ENCODE data around the gene TAF1B. TPM values are rescaled to one million over a fixed set of nuclear protein-coding genes. Genes with fewer than 3 reads are reported as not detected.

Gene TAF1B
- total RNA-seq, 2 donors from 2014 or later, result 15.3 to 19.9 TPM

DNA sequence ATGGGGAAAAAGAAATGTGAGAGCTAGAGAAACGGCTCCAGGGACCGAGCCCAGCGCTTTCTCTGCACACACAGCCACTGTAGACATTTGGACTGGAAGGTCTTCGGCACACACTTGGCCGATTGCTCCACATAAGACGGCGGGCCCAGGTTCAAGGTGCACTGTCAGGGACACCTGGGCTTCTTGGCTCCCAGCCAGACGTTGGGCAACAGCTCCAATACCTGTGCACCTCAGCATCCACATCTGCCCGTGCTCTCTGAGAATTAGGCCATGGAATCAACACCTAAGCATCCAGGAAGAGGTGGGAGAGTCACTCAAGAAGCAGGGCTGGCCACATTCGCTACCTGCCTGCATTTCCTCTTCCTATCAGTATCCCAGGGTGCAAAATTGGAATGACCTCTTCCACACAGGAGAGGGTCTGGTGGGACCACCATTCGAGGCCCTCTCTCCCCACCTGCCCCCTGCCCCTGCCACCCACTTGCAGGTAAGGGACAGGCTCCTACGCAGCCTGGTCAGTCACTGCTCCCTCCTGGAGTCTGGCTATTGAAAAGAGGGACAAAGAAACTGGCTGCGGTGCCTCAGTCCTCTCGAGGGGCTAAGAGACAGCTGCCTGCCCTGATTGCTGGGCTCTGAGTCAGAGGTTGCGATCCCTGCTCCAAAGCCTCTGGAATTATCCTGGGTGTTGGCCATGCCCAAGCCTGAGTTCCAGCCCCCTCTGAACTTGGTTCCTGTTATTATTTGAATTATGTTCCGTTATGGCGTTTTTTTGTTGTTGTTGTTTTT is 40.1 kb upstream of the TAF1B start:
- ATAC-seq (no peak), DNase-seq (no peak)
- Mint-ChIP-seq H3K27me3 (no peaks in the 10 kb centered on the region), H3K4me1 (peaks cover 35% of the 10 kb centered on the region), H3K36me3 (ENCODE audit: low read depth) (no peaks in the 10 kb centered on the region), H3K4me3 (no peak overlapping the region), H3K27ac (peak overlapping the region; percentile 98)
- H3K9me3 ChIP-seq (ENCODE audit: control insufficient read depth, low read length, poor library complexity, severe bottlenecking), result no peaks in the 10 kb centered on the region

DNA sequence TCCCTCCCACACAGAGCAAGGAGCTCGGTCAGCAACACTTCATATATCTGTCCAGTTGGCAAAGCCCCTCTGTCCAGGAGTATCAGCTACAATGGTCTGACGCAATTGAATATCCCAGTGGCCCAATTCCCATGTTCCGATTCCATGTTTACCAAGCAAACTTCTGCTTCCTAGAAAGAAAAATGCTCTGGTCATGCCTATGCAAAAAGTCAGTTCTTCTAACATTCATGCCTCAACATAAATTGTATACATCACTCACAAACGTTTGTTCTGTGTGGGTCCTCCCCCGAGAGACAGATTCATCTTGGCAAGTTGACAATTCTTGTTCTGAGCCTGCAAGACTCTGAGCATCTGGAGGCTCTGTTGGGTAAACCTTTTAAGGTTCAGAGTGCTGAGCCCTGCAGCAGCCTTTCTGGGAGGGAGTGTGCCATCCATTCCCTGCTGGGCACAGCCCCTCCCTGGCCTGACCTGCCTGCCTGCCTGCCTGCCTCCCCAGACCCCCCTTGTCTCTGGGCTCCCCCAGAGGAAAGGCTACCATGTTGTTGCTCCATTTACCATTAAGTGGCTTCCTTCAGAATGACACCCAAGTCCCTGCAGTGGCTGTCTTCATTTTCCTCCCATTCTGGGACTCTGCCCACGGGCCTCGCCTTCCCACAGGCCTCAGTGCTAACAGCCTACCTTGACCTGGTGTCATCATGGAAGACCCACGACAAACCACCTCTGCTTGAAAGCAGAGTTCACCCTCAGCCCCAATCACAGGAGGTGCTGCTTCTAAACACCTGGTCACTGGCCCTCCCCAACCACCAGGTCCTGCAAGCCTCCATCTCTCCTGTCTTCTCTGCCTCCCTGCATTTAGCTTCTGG is 37.6 kb upstream of the TAF1B start:
- H3K27ac Mint-ChIP-seq, result no peak overlapping the region
- H3K9me3 ChIP-seq (ENCODE audit: control insufficient read depth, low read length, poor library complexity, severe bottlenecking), result no peaks in the 10 kb centered on the region
- no peaks in the 10 kb centered on the region for H3K27me3 Mint-ChIP-seq
- no peak for DNase-seq
- H3K4me1 Mint-ChIP-seq, result peaks cover 15% of the 10 kb centered on the region
- H3K36me3 Mint-ChIP-seq (ENCODE audit: low read depth), result no peaks in the 10 kb centered on the region
- no peak overlapping the region for H3K4me3 Mint-ChIP-seq
- ATAC-seq, result no peak

DNA sequence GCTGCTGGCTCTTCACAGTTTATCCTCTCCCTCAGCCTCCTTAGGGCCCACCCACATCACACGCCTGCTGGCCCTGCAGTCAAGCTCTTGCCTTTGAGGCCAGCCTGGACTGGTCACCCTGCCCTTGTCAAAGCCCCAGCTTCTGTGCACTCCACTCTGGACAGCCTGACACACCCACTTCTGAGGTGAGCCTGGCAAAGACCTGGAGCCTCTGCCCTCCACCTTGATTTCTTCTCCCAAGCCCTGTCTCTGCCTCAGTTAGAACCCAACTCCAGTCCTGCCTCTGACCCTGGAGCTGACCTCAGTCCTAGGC is 37.0 kb upstream of the TAF1B start:
- H3K4me3 Mint-ChIP-seq, result no peak overlapping the region
- DNase-seq, result no peak
- no peaks in the 10 kb centered on the region for H3K36me3 Mint-ChIP-seq (ENCODE audit: low read depth)
- H3K4me1 Mint-ChIP-seq, result peaks cover 10% of the 10 kb centered on the region
- no peaks in the 10 kb centered on the region for H3K27me3 Mint-ChIP-seq
- H3K27ac Mint-ChIP-seq, result no peak overlapping the region
- H3K9me3 ChIP-seq (ENCODE audit: control insufficient read depth, low read length, poor library complexity, severe bottlenecking), result no peaks in the 10 kb centered on the region
- ATAC-seq, result no peak

DNA sequence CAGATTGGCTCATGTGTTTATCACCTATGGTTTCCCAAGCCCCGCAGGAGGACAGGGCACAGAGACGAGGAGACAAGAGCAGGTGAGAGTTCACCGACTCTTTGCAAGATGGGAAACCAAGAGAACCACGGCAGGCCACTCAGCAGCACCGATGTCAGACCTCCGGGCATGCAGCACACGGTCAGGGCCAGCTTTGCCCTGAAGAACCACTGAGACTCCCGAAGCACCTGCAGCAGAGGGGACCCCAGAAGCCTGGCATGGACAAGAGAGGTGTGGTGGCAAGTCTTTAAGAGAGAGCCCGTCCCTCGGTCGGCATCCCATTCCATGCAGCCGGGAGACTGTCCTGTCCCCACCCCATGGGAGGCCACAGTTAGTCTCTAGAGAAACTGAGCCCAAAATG is 36.6 kb upstream of the TAF1B start:
- DNase-seq, result no peak
- no peaks in the 10 kb centered on the region for H3K36me3 Mint-ChIP-seq (ENCODE audit: low read depth)
- H3K9me3 ChIP-seq (ENCODE audit: control insufficient read depth, low read length, poor library complexity, severe bottlenecking), result no peaks in the 10 kb centered on the region
- no peaks in the 10 kb centered on the region for H3K27me3 Mint-ChIP-seq
- H3K27ac Mint-ChIP-seq, result no peak overlapping the region
- H3K4me1 Mint-ChIP-seq, result peaks cover 6% of the 10 kb centered on the region
- no peak for ATAC-seq
- H3K4me3 Mint-ChIP-seq, result no peak overlapping the region

DNA sequence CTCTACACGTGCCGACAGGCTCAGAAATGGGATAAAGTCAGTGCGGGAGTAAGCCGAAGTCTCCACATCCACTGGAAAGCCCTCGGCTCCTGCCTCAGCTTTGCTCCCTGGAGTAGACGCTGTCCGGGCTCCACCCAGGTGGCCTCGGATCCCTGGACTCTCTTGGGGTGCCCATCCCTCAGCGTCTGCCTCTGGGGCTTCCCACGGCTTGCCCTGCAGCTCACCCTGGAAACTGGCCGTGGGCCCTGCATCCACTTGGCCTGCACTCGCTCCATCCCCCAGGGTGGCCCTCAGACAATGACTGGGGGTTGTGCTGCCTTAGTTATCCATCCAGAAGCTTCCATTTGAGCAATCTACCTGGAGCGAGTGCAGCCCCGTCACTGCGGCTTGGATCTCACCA is 36.2 kb upstream of the TAF1B start:
- ATAC-seq (no peak), DNase-seq (no peak)
- no peak overlapping the region for H3K4me3 Mint-ChIP-seq
- peaks cover 6% of the 10 kb centered on the region for H3K4me1 Mint-ChIP-seq
- H3K9me3 ChIP-seq (ENCODE audit: control insufficient read depth, low read length, poor library complexity, severe bottlenecking), result no peaks in the 10 kb centered on the region
- H3K36me3 Mint-ChIP-seq (ENCODE audit: low read depth), result no peaks in the 10 kb centered on the region
- no peak overlapping the region for H3K27ac Mint-ChIP-seq
- no peaks in the 10 kb centered on the region for H3K27me3 Mint-ChIP-seq

DNA sequence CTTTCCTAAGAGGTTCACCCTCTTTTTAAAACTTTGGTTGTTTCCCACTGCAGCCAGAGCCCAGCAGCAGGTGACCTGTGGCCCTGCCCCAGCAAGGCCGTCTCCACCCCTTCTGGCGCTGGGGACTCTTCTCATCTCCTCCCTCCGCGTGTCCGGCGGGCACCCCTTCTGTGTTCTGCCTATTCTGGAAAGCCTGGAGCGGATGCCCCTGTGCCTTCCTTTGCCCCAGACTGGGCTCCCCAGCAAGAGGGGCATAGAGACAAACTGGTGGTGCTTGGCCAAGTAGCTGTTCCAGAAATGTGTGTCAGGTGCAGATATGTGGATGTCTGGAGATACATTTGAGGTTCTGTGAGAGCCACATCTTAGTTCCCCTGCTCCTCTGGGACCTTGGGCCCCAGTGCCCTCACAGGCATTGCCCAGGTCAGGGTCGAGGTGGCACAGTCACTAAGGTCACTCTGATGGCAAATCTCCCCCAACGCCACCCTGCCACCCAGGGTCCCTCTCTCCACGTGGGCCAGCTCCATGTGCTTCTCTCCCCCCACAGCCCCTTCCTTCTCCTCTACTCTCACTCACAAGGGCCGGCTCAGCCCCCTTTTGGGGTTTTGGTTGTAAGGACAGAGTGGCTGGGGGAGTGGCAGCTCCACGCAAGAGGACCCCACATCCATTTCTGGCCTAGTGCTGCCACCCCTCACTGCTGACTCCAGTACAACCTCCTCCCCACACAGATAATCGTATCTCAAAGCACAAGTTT is 35.5 kb upstream of the TAF1B start:
- H3K27me3 Mint-ChIP-seq, result no peaks in the 10 kb centered on the region
- H3K27ac Mint-ChIP-seq, result peak overlapping the region; percentile 16
- no peak for ATAC-seq
- H3K4me1 Mint-ChIP-seq, result peaks cover 6% of the 10 kb centered on the region
- H3K9me3 ChIP-seq (ENCODE audit: control insufficient read depth, low read length, poor library complexity, severe bottlenecking), result no peaks in the 10 kb centered on the region
- no peaks in the 10 kb centered on the region for H3K36me3 Mint-ChIP-seq (ENCODE audit: low read depth)
- DNase-seq, result no peak
- no peak overlapping the region for H3K4me3 Mint-ChIP-seq

DNA sequence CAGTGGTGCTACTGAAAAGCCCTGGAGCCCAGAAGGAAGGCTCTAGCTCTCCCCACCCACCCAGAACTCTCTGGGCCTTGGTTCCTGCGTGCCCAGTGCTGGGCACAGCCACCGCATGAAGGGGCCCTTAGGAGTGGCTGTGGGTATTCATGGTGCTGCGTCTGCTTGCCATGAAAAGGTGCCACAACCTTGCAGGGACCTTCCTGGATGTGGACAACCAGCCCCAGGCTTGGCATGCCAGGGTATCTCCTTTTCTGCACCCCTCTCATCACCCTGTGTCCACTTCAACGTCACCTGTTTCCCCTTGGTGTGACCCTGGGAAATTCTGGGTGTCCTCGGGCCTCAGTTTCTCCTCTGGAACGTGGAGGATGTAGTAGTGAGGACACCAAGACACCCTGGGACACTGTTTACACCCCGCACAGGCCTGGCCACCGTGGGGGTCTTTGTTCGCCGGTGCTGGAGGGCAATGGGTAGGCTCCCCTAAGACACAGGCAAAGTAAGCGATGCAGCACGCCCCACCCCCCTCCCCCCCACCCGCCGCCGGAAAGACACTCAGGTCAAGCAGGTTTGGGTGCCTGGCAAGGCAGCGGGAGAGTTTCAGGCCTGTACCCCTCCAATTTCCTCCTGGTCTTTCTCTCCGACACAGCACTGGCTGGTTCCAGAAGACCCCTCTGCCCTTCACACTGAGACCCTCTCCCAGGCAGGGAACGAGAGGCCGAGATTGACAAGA is 34.8 kb upstream of the TAF1B start:
- Mint-ChIP-seq H3K27ac (peak overlapping the region; percentile 16), H3K4me1 (peaks cover 9% of the 10 kb centered on the region), H3K36me3 (ENCODE audit: low read depth) (no peaks in the 10 kb centered on the region), H3K4me3 (no peak overlapping the region), H3K27me3 (peaks cover under 1% of the 10 kb centered on the region)
- no peaks in the 10 kb centered on the region for H3K9me3 ChIP-seq (ENCODE audit: control insufficient read depth, low read length, poor library complexity, severe bottlenecking)
- DNase-seq (no peak), ATAC-seq (no peak)

DNA sequence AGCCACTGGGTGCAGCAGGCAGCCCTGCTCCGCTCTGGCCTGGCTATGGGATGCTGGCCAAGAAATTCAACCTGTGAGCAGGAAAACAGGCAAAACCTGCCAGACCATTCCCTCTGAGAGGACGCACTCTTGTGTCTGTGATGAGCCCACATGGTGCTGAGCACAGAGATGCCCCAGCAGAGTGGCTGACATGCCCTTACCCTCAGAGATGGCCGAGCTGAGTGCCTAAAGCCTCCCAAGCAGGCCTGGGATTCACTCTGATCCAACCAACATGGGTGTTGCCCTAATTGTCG is 34.3 kb upstream of the TAF1B start:
- Mint-ChIP-seq H3K27me3 (peaks cover 6% of the 10 kb centered on the region), H3K27ac (no peak overlapping the region), H3K36me3 (ENCODE audit: low read depth) (no peaks in the 10 kb centered on the region), H3K4me1 (peaks cover 11% of the 10 kb centered on the region), H3K4me3 (no peak overlapping the region)
- H3K9me3 ChIP-seq (ENCODE audit: control insufficient read depth, low read length, poor library complexity, severe bottlenecking), result no peaks in the 10 kb centered on the region
- DNase-seq (no peak), ATAC-seq (no peak)

DNA sequence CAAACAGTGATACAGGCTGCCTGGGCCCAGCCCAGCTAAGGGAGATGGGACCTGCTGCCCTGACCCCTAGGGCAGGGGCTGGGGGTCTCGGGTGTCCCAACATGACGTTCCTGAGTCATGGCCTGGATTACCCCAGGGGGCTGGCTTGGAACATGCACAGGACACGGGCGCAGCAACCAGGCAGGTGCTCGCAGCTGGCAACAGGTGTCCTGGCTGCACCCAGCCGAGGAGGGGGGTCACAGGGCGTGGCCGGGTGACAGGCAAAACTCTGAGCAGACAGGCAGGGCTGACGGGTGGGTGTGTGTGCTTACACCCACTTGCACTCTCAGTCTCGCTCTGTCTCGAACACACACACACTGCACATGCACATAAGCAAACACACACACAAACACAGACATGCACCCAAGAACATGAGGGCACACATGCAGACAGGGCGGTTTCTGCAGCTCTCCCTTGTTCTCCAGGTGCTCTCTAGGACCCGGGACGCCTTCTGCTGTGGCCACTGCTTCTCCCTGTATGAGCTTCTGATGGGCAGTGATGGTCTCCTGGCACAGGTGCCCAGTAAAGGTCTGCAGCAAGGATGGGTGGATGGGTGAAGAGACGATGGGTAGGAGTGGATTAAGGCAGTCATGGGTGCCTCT is 33.7 kb upstream of the TAF1B start:
- DNase-seq, result no peak
- no peak for ATAC-seq
- Mint-ChIP-seq H3K36me3 (ENCODE audit: low read depth) (no peaks in the 10 kb centered on the region), H3K4me3 (no peak overlapping the region), H3K27me3 (peaks cover 6% of the 10 kb centered on the region), H3K4me1 (peaks cover 13% of the 10 kb centered on the region), H3K27ac (no peak overlapping the region)
- H3K9me3 ChIP-seq (ENCODE audit: control insufficient read depth, low read length, poor library complexity, severe bottlenecking), result no peaks in the 10 kb centered on the region

DNA sequence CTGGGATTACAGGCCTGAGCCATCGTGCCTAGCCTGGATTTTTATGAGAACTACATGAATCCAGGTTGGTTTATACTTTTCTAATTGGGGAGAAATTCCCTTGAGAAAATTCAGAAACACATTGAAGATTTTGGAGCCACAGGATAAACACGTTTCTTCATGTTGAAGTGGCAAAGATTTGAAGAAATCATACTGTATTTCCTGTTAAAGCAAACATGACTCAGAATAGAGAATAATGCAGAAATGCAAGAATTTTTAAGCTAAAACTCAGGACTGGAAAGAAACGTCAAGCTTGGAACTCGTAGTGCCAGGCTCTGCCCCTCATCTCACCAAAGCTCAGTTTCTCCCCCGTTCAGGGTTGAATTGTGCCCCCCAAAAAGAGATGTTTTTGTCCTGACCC is 32.1 kb upstream of the TAF1B start:
- peaks cover 21% of the 10 kb centered on the region for H3K4me1 Mint-ChIP-seq
- no peak for DNase-seq
- H3K9me3 ChIP-seq (ENCODE audit: control insufficient read depth, low read length, poor library complexity, severe bottlenecking), result no peaks in the 10 kb centered on the region
- no peaks in the 10 kb centered on the region for H3K36me3 Mint-ChIP-seq (ENCODE audit: low read depth)
- ATAC-seq, result no peak
- no peak overlapping the region for H3K4me3 Mint-ChIP-seq
- H3K27ac Mint-ChIP-seq, result no peak overlapping the region
- peaks cover 6% of the 10 kb centered on the region for H3K27me3 Mint-ChIP-seq

DNA sequence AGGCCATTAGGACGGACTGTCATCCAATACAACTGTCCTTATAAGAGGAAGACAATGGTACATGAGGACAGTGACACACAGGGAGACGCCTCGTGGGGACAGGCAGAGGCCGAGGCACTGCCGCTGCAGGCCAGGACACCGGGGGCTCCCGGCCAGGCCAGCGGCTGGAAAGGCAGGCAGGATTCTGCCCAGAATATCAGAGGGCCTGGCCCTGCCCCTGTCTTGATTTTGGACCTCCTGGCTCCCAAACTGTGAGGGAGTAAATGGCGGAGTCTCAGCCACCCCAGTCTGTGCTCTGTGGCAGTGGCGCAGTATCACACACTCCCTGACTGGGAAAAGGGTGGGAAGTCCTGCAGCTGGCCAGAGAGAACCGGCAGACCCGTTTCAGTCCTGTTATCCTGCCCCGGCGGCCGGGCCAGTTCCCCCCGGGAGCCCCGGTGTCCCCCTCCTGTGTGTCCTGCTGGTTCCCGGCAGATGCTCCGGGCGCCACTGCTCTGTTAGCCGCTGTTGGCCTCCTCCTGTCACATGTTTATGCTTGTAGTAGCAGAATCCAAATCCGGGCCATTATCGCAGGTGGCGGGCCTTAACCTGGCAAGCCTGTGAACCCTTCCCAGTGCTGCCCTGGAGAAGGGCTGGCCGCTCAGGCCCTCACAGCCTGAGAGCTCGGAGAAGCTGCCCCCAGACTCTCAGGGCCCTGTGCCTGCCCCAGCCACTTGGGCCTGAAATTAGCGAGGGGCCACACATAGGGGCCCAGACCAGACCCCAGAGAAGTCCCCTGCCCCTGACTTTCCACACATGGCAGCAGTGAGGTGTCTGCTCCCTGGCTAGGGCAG is 31.4 kb upstream of the TAF1B start:
- peaks cover 6% of the 10 kb centered on the region for H3K27me3 Mint-ChIP-seq
- H3K4me3 Mint-ChIP-seq, result no peak overlapping the region
- DNase-seq, result no peak

DNA sequence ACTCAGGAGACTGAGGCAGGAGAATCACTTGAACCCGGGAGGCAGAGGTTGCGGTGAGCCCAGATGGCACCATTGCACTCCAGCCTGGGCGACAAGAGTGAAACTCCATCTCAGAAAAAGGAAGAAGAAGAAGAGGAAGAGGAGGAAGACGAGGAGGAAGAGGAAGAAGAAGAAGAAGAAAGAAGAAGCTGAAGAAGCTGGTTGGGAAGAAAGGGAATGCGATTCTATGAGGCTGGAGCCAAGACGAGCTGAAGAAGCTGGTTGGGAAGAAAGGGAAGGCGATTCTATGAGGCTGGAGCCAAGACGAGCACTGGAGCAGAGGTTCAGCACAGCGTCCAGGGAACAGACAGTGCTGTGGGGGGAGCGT is 30.3 kb upstream of the TAF1B start:
- DNase-seq (no peak), ATAC-seq (no peak)
- H3K9me3 ChIP-seq (ENCODE audit: control insufficient read depth, low read length, poor library complexity, severe bottlenecking), result no peaks in the 10 kb centered on the region
- Mint-ChIP-seq H3K4me1 (peaks cover 22% of the 10 kb centered on the region), H3K27ac (peak overlapping the region; percentile 34), H3K36me3 (ENCODE audit: low read depth) (no peaks in the 10 kb centered on the region), H3K27me3 (peaks cover 6% of the 10 kb centered on the region), H3K4me3 (peak overlapping the region; percentile 58)

More for the DNA sequence above, 31.4 kb upstream of the TAF1B start:
- peaks cover 22% of the 10 kb centered on the region for H3K4me1 Mint-ChIP-seq
- no peaks in the 10 kb centered on the region for H3K36me3 Mint-ChIP-seq (ENCODE audit: low read depth)
- no peak overlapping the region for H3K27ac Mint-ChIP-seq
- ATAC-seq, result no peak
- no peaks in the 10 kb centered on the region for H3K9me3 ChIP-seq (ENCODE audit: control insufficient read depth, low read length, poor library complexity, severe bottlenecking)
